ENCODE data around the gene TRMT10A.
A peak's percentile ranks its signal among the peaks of the same experiment; 100 is the strongest.

TRMT10A gene

GRCh38 chr4:99563310-99564186, at the start of gene TRMT10A:
TSS of gene TRMT10A (minus strand) at chr4:99564039. CDS start at chr4:99559338, 4,701 bp downstream.
- DNase-seq: peak; percentile 93 to 96

- DNase-seq: no peak
Observed at GRCh38 chr4:99612704-99613103, 48.9 kb upstream of the TRMT10A start.

- DNase-seq: no peak
Observed at GRCh38 chr4:99612281-99612680, 48.4 kb upstream of the TRMT10A start.

- no peak for DNase-seq
Observed at GRCh38 chr4:99610605-99611175, 46.9 kb upstream of the TRMT10A start.

- no peak for DNase-seq
Observed at GRCh38 chr4:99608417-99608816, 44.6 kb upstream of the TRMT10A start.

GRCh38 chr4:99606716-99607115, 42.9 kb upstream of the TRMT10A start:
- DNase-seq: no peak

GRCh38 chr4:99594818-99595217, 31.0 kb upstream of the TRMT10A start:
- DNase-seq: no peak

- no peak for DNase-seq
Observed at GRCh38 chr4:99593781-99594641, 30.2 kb upstream of the TRMT10A start.

- DNase-seq: no peak
Observed at GRCh38 chr4:99591757-99592156, 27.9 kb upstream of the TRMT10A start.

- DNase-seq: no peak
Observed at GRCh38 chr4:99587803-99588202, 24.0 kb upstream of the TRMT10A start.

GRCh38 chr4:99587309-99587708, 23.5 kb upstream of the TRMT10A start:
- no peak for DNase-seq

GRCh38 chr4:99586797-99587196, 23.0 kb upstream of the TRMT10A start:
- no peak for DNase-seq

GRCh38 chr4:99586322-99586721, 22.5 kb upstream of the TRMT10A start:
- peak in 1 of 2 experiments; percentile 41 for DNase-seq

GRCh38 chr4:99585516-99585915, 21.7 kb upstream of the TRMT10A start:
- no peak for DNase-seq

- DNase-seq: no peak
Observed at GRCh38 chr4:99578714-99579113, 14.9 kb upstream of the TRMT10A start.

GRCh38 chr4:99574530-99575324, 10.9 kb upstream of the TRMT10A start, which contains the start of gene MTTP:
TSS of gene MTTP (plus strand) at chr4:99574824. CDS start at chr4:99574910, 86 bp downstream.
- no peak for DNase-seq

GRCh38 chr4:99573735-99574368, 10.0 kb upstream of the TRMT10A start:
- no peak for DNase-seq

GRCh38 chr4:99572527-99573240, 8.8 kb upstream of the TRMT10A start:
- DNase-seq: no peak

GRCh38 chr4:99571883-99572282, 8.0 kb upstream of the TRMT10A start:
- no peak for DNase-seq

- peak in 1 of 2 experiments; percentile 46 for DNase-seq
Observed at GRCh38 chr4:99564921-99565320, 1.1 kb upstream of the TRMT10A start.

- DNase-seq: no peak
Observed at GRCh38 chr4:99552872-99553271, 11.0 kb downstream of the TRMT10A start.
